T-helper 1 cell treated with Interleukin-12 subunit alpha and Interleukin-12 subunit beta and Interleukin-4 antibody, amounts not matched to agents 30 μg/mL and 1 μg/mL, for 36 hours (primary cell): ENCODE data around the gene KRT38.

Experiments used
- H3K27ac Mint-ChIP-seq: one replicate; pipeline ENCODE4 v1.8.0; 2021; ENCODE audit warnings: mild to moderate bottlenecking, mixed read lengths
- H3K27me3 Mint-ChIP-seq: one replicate; pipeline ENCODE4 v1.8.0; 2021; ENCODE audit warnings: low read depth, mixed read lengths
- H3K36me3 Mint-ChIP-seq: one replicate; pipeline ENCODE4 v1.8.0; 2021; ENCODE audit warnings: low read depth, mixed read lengths
- H3K4me1 Mint-ChIP-seq: one replicate; pipeline ENCODE4 v1.8.0; 2021; ENCODE audit warnings: low read depth, mixed read lengths
- H3K4me3 Mint-ChIP-seq: one replicate; pipeline ENCODE4 v1.8.0; 2021; ENCODE audit warnings: mild to moderate bottlenecking, moderate library complexity, mixed read lengths
- H3K9me3 Mint-ChIP-seq: one replicate; pipeline ENCODE4 v1.8.0; 2021; ENCODE audit warnings: mixed read lengths

Gene KRT38

DNA sequence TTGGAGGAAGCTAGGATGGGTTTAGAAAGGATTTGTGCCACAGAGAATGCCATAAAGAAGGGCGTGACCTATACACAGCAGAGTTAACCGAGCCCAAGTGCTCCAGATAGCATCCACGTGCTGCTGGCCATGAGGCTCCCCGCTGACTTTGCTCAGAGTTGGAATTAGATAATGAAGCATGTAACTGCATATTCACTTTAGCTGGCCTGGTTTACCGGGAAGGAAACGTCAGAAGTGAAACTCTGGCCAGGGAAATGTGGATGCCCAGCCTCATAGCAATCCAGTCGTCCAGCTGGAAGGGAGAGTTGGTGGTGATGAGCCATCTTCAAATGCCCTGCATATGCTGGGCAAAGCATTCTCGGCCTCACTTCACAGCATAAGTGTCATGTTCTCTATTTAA is 34.1 kb upstream of the KRT38 start:
- Mint-ChIP-seq H3K9me3 (no peaks in the 10 kb centered on the region), H3K4me1 (no peaks in the 10 kb centered on the region), H3K27ac (no peak overlapping the region), H3K27me3 (peaks cover 12% of the 10 kb centered on the region), H3K36me3 (no peaks in the 10 kb centered on the region), H3K4me3 (no peak overlapping the region)

- no peaks in the 10 kb centered on the region for H3K4me1 Mint-ChIP-seq
- H3K9me3 Mint-ChIP-seq: no peaks in the 10 kb centered on the region
- H3K27ac Mint-ChIP-seq: no peak overlapping the region
- H3K27me3 Mint-ChIP-seq: peaks cover 20% of the 10 kb centered on the region
- no peaks in the 10 kb centered on the region for H3K36me3 Mint-ChIP-seq
- H3K4me3 Mint-ChIP-seq: no peak overlapping the region
These were observed 27.6 kb upstream of the KRT38 start for GRCh38 chr17:41468346-41468745.

DNA sequence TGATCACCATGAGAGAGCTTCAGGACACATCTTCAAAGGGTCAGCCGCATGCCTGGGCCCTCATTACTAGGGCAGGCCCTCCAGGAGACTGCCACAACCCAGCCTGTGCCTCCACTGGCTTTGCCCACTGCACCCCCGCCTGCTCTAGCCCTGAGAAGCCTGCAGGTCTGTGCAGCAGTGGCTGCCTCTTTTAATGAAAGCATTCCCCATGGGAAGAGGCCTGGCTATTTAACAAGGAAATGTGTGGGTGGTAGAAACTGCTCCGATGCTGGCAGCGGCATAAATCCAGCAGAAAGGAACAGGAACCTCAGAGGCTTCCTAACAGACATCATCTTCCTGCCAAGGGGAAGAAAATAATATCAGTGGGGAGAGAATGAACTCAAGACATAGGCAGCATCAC is 26.8 kb upstream of the KRT38 start:
- Mint-ChIP-seq H3K4me3 (no peak overlapping the region), H3K27me3 (peaks cover 20% of the 10 kb centered on the region), H3K27ac (no peak overlapping the region), H3K9me3 (no peaks in the 10 kb centered on the region), H3K36me3 (no peaks in the 10 kb centered on the region), H3K4me1 (no peaks in the 10 kb centered on the region)

GRCh38 chr17:41466988-41467387 is 26.2 kb upstream of the KRT38 start, which contains the start of gene KRT32:
TSS of gene KRT32 (minus strand) at chr17:41467386. CDS start at chr17:41467325, 61 bp downstream.
- no peak within 1 kb of the TSS for H3K27ac Mint-ChIP-seq
- no peak within 1 kb of the TSS for H3K4me3 Mint-ChIP-seq
- H3K9me3 Mint-ChIP-seq: no peaks in the 10 kb centered on the region
- H3K36me3 Mint-ChIP-seq: no peaks in the 10 kb centered on the region
- peaks cover 18% of the 10 kb centered on the region for H3K27me3 Mint-ChIP-seq
- no peaks in the 10 kb centered on the region for H3K4me1 Mint-ChIP-seq

GRCh38 chr17:41464682-41465081 is 23.9 kb upstream of the KRT38 start:
- Mint-ChIP-seq H3K4me3 (no peak overlapping the region), H3K4me1 (no peaks in the 10 kb centered on the region), H3K9me3 (no peaks in the 10 kb centered on the region), H3K27ac (no peak overlapping the region), H3K36me3 (no peaks in the 10 kb centered on the region), H3K27me3 (peaks cover 9% of the 10 kb centered on the region)

- Mint-ChIP-seq H3K9me3 (no peaks in the 10 kb centered on the region), H3K27ac (no peak overlapping the region), H3K4me1 (no peaks in the 10 kb centered on the region), H3K27me3 (peaks cover 5% of the 10 kb centered on the region), H3K36me3 (no peaks in the 10 kb centered on the region), H3K4me3 (no peak overlapping the region)
These were observed 23.4 kb upstream of the KRT38 start for GRCh38 chr17:41464173-41464572.

GRCh38 chr17:41463746-41464145 is 23.0 kb upstream of the KRT38 start:
- Mint-ChIP-seq H3K4me3 (no peak overlapping the region), H3K27ac (no peak overlapping the region), H3K27me3 (peaks cover 3% of the 10 kb centered on the region), H3K4me1 (no peaks in the 10 kb centered on the region), H3K9me3 (no peaks in the 10 kb centered on the region), H3K36me3 (no peaks in the 10 kb centered on the region)

GRCh38 chr17:41462705-41463104 is 21.9 kb upstream of the KRT38 start:
- Mint-ChIP-seq H3K36me3 (no peaks in the 10 kb centered on the region), H3K4me3 (no peak overlapping the region), H3K4me1 (no peaks in the 10 kb centered on the region), H3K27ac (no peak overlapping the region), H3K27me3 (no peaks in the 10 kb centered on the region), H3K9me3 (no peaks in the 10 kb centered on the region)

GRCh38 chr17:41457676-41458075 is 16.9 kb upstream of the KRT38 start:
- H3K27ac Mint-ChIP-seq: no peak overlapping the region
- H3K36me3 Mint-ChIP-seq: no peaks in the 10 kb centered on the region
- H3K9me3 Mint-ChIP-seq: no peaks in the 10 kb centered on the region
- H3K27me3 Mint-ChIP-seq: peaks cover 8% of the 10 kb centered on the region
- no peak overlapping the region for H3K4me3 Mint-ChIP-seq
- H3K4me1 Mint-ChIP-seq: no peaks in the 10 kb centered on the region

- Mint-ChIP-seq H3K27ac (no peak overlapping the region), H3K4me3 (no peak overlapping the region), H3K9me3 (no peaks in the 10 kb centered on the region), H3K27me3 (peaks cover 12% of the 10 kb centered on the region), H3K4me1 (no peaks in the 10 kb centered on the region), H3K36me3 (no peaks in the 10 kb centered on the region)
These were observed 15.4 kb upstream of the KRT38 start for GRCh38 chr17:41456204-41456603.

DNA sequence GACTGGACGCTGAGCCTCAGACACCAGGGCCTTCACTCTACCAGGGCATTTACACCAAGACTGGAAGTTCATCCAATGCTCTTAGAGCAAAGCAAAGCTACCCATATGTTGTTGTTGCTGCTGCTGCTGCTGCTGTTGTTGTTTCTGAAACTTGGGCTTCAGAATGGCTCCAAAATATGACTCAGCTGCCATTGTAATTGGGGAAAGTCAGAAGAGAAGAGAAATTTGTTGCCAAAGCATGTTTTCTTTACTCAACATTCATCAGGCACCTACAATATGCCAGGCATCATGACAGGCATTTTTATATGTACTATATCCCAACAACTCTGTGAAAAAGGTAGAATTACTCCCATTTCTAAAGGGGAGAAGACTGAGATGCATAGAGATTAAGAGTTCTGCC is 14.5 kb upstream of the KRT38 start:
- Mint-ChIP-seq H3K4me1 (no peaks in the 10 kb centered on the region), H3K9me3 (no peaks in the 10 kb centered on the region), H3K4me3 (no peak overlapping the region), H3K27ac (no peak overlapping the region), H3K36me3 (no peaks in the 10 kb centered on the region), H3K27me3 (peaks cover 12% of the 10 kb centered on the region)

GRCh38 chr17:41453066-41453465 is 12.3 kb upstream of the KRT38 start:
- Mint-ChIP-seq H3K9me3 (no peaks in the 10 kb centered on the region), H3K4me3 (no peak overlapping the region), H3K36me3 (no peaks in the 10 kb centered on the region), H3K27ac (no peak overlapping the region), H3K27me3 (peaks cover 16% of the 10 kb centered on the region), H3K4me1 (no peaks in the 10 kb centered on the region)

GRCh38 chr17:41452281-41452680 is 11.5 kb upstream of the KRT38 start:
- Mint-ChIP-seq H3K27ac (no peak overlapping the region), H3K27me3 (peaks cover 16% of the 10 kb centered on the region)

DNA sequence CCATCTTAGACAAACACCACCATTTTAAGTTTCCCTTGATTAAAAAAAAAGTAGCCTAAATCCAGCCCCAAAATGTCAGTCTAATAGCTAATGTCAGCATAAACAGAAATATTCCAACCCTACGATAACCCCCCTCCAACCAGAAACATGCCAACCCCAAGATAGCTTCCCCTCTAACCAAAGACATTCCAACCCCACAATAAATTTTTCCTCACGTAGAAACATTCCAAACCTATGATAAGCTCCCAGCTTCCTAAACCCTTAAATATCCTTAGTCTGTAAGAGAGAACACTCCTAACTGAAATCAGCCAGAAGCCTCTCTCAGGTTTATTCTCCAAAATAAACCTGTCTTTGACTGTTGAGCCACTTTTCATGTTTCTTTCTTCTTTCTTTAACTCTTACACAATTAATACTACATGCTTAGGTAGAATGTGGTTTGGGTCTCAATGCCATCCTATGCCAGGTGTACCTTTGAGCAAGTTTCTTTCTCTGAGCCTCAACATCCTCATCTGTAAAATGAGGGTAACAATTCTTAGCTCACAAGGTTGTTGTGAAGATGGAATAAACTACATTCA is 10.5 kb upstream of the KRT38 start:
- Mint-ChIP-seq H3K27me3 (peaks cover 16% of the 10 kb centered on the region), H3K9me3 (no peaks in the 10 kb centered on the region), H3K4me3 (no peak overlapping the region), H3K27ac (no peak overlapping the region), H3K36me3 (no peaks in the 10 kb centered on the region), H3K4me1 (no peaks in the 10 kb centered on the region)

More at GRCh38 chr17:41452281-41452680, 11.5 kb upstream of the KRT38 start:
- Mint-ChIP-seq H3K4me3 (no peak overlapping the region), H3K36me3 (no peaks in the 10 kb centered on the region), H3K9me3 (no peaks in the 10 kb centered on the region), H3K4me1 (no peaks in the 10 kb centered on the region)

- no peak overlapping the region for H3K27ac Mint-ChIP-seq
- H3K4me1 Mint-ChIP-seq: no peaks in the 10 kb centered on the region
- no peak overlapping the region for H3K4me3 Mint-ChIP-seq
- no peaks in the 10 kb centered on the region for H3K9me3 Mint-ChIP-seq
- no peaks in the 10 kb centered on the region for H3K36me3 Mint-ChIP-seq
- H3K27me3 Mint-ChIP-seq: peaks cover 12% of the 10 kb centered on the region
These were observed 8.2 kb upstream of the KRT38 start for GRCh38 chr17:41449008-41449407.

DNA sequence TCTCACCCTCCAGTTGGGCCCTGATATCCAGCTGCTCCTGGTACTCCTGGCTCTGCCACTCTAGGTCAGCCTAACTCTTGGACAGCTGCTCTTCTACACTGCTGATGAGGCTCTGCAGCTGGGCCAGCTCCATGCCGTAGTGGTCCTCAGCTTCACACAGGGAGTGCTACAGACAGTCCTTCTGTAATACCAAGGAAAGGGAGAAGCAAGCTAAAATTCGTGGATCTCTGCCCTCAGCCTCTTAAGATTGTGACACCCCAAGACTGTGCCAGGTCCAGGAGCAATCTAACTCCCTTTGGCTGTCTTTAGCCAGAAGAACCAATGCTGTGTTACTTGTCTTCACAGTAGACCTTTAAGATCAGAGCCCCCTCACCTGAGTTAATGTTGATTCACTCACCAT is 7.7 kb upstream of the KRT38 start:
- Mint-ChIP-seq H3K36me3 (no peaks in the 10 kb centered on the region), H3K9me3 (no peaks in the 10 kb centered on the region), H3K27me3 (peaks cover 12% of the 10 kb centered on the region), H3K27ac (no peak overlapping the region), H3K4me1 (no peaks in the 10 kb centered on the region), H3K4me3 (no peak overlapping the region)
